Measurements from ENCODE around the gene SUSD4.

Gene SUSD4

DNA sequence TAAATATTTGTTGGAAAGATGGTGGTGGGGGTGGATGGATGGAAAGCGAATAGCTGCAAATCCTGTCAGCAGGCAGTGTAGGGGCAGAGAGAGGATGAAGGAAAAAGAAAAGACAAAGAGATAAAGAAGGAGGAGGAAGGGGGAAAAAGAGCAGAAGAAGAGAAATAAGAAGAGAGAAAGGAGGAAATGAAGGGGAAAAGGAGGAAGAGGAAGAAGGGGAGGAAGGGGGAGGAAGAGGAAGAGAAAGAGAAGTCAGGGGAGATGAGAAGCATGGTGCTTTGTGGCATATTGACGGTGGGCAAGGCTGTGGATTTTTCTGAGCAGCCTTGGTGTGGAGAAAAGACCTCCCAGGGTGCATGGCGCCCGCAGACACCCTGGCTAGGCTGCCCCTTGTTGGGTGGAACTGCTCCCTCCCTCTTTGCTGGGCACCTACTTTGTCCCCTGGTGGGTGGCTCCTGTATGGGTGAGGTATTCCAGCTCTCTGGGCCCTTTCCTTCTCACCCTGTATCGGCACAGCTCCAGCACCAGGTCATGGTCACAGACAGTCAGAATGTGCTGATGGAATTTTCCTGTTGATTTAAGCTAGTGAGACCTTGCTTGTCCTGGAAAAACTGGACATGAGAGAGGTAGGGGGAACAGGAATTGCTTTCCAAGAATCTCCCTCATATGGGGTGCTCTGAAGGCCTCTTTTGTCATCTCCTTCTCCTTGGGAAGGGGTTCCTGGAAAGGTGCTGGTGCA lies 175.2 kb downstream of the SUSD4 start:
- no peak overlapping the region for H3K4me3 Mint-ChIP-seq
- H3K27ac Mint-ChIP-seq = no peak overlapping the region

GRCh38 chr1:223186800-223187199 lies 177.2 kb downstream of the SUSD4 start:
- H3K36me3 Mint-ChIP-seq (ENCODE audit: low read depth) = no peaks in the 10 kb centered on the region
- peaks cover 20% of the 10 kb centered on the region for H3K27me3 Mint-ChIP-seq (ENCODE audit: low read depth)
- H3K27ac Mint-ChIP-seq = no peak overlapping the region
- no peaks in the 10 kb centered on the region for H3K9me3 Mint-ChIP-seq
- H3K4me3 Mint-ChIP-seq = no peak overlapping the region
- H3K4me1 Mint-ChIP-seq (ENCODE audit: low read depth) = peaks cover 9% of the 10 kb centered on the region

More for the DNA sequence above, 175.2 kb downstream of the SUSD4 start:
- no peaks in the 10 kb centered on the region for H3K36me3 Mint-ChIP-seq (ENCODE audit: low read depth)
- peaks cover 12% of the 10 kb centered on the region for H3K27me3 Mint-ChIP-seq (ENCODE audit: low read depth)
- peaks cover 9% of the 10 kb centered on the region for H3K4me1 Mint-ChIP-seq (ENCODE audit: low read depth)
- no peaks in the 10 kb centered on the region for H3K9me3 Mint-ChIP-seq

GRCh38 chr1:223183268-223183862 lies 180.6 kb downstream of the SUSD4 start:
- Mint-ChIP-seq H3K4me1 (ENCODE audit: low read depth) (no peaks in the 10 kb centered on the region), H3K4me3 (no peak overlapping the region), H3K36me3 (ENCODE audit: low read depth) (no peaks in the 10 kb centered on the region), H3K27me3 (ENCODE audit: low read depth) (peaks cover 25% of the 10 kb centered on the region), H3K9me3 (no peaks in the 10 kb centered on the region), H3K27ac (no peak overlapping the region)

DNA sequence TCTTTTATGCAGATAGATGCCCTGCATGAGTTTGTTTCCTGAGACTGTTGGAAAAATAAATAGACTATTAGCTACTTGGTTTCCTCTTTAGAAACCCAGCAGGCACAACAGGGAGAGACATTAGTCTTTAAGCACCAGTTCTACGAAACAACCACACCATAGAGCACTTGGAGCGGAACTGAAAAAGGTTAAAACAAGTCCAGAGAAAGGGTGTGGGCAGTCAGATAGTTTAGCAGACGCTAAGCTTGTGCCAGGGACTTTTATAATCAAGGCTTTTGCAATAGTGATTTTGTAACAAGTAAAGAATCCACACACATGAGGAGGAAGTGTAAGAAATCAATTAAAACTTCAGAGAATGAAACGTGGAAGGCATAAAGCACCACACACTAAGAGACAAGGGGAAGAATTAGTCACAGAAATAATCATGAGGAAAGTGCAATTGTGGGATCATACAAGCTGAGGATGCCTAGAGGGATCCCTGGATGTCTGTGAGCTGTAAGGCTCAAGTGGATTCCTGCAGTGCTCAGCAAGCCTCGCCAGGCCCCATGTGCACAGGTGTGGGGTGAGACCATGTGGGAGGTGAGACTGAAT lies 183.2 kb downstream of the SUSD4 start:
- H3K36me3 Mint-ChIP-seq (ENCODE audit: low read depth) = no peaks in the 10 kb centered on the region

DNA sequence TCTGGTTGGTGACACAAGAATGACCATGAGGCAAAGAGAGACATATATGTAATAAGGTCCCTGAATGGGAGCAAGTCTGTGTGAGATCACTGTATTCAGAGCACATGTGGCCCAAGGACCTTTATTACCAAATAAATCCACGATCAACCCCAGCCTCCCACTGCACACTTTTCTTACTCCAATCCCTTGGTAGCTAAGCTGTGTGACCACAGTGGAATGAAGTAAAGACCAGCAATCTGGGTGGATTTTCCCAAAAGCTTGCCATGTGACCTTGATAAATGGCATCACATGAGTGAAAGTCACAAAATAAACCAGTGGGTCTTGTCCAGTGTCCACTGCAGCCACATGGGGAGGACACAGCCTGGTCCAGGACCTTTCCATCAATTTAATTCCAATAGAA lies 184.2 kb downstream of the SUSD4 start:
- Mint-ChIP-seq H3K4me3 (no peak overlapping the region), H3K27me3 (ENCODE audit: low read depth) (peaks cover 20% of the 10 kb centered on the region), H3K4me1 (ENCODE audit: low read depth) (no peaks in the 10 kb centered on the region), H3K27ac (no peak overlapping the region), H3K36me3 (ENCODE audit: low read depth) (no peaks in the 10 kb centered on the region), H3K9me3 (no peaks in the 10 kb centered on the region)

More for the DNA sequence above, 183.2 kb downstream of the SUSD4 start:
- no peak overlapping the region for H3K4me3 Mint-ChIP-seq
- no peaks in the 10 kb centered on the region for H3K9me3 Mint-ChIP-seq
- no peak overlapping the region for H3K27ac Mint-ChIP-seq
- peaks cover 20% of the 10 kb centered on the region for H3K27me3 Mint-ChIP-seq (ENCODE audit: low read depth)
- no peaks in the 10 kb centered on the region for H3K4me1 Mint-ChIP-seq (ENCODE audit: low read depth)

DNA sequence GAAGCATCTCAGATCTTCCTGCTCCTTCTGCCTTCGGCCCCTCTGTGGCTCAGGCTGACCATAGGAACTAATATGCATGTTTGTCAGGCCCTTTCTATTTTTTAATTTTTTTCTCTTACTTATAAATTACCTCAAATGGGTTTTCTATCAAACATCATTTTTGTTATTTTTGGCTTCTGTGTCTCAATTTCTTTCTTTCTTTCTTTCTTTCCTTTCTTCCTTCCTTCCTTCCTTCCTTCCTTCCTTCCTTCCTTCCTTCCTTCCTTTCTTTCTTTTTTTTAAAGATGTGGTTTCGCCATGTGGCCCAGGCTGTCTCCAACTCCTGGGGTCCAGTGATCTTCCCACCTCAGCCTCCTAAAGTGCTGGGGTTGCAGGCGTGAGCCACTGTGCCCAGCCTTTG lies 184.7 kb downstream of the SUSD4 start:
- Mint-ChIP-seq H3K27me3 (ENCODE audit: low read depth) (peaks cover 20% of the 10 kb centered on the region), H3K27ac (no peak overlapping the region), H3K36me3 (ENCODE audit: low read depth) (no peaks in the 10 kb centered on the region), H3K9me3 (no peaks in the 10 kb centered on the region), H3K4me1 (ENCODE audit: low read depth) (no peaks in the 10 kb centered on the region), H3K4me3 (no peak overlapping the region)

DNA sequence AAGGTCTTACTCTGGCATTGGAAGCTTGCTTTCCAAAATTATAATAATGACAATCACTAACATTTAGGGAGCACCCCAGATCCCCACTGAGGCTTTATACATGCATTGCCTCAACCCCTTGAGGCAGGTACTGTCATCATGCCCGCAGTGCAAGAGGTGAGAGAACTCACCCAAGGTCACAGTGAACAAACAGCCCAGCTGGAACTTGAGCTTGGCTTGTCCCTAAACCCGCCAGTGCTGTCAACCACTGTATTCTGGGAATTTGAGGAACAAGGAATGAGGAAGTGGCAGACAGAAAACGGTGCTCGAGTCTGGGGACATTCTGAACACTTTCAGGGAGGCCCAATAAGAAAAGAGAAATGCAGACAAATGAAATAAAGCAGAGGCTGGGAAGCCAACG lies 186.3 kb downstream of the SUSD4 start:
- H3K27ac Mint-ChIP-seq = no peak overlapping the region
- no peak overlapping the region for H3K4me3 Mint-ChIP-seq
- no peaks in the 10 kb centered on the region for H3K36me3 Mint-ChIP-seq (ENCODE audit: low read depth)
- H3K27me3 Mint-ChIP-seq (ENCODE audit: low read depth) = peaks cover 19% of the 10 kb centered on the region
- H3K4me1 Mint-ChIP-seq (ENCODE audit: low read depth) = no peaks in the 10 kb centered on the region
- no peaks in the 10 kb centered on the region for H3K9me3 Mint-ChIP-seq

GRCh38 chr1:223176437-223176836 lies 187.5 kb downstream of the SUSD4 start:
- H3K27me3 Mint-ChIP-seq (ENCODE audit: low read depth) = peaks cover 11% of the 10 kb centered on the region
- H3K4me3 Mint-ChIP-seq = no peak overlapping the region
- no peak overlapping the region for H3K27ac Mint-ChIP-seq
- H3K36me3 Mint-ChIP-seq (ENCODE audit: low read depth) = no peaks in the 10 kb centered on the region
- H3K9me3 Mint-ChIP-seq = no peaks in the 10 kb centered on the region
- no peaks in the 10 kb centered on the region for H3K4me1 Mint-ChIP-seq (ENCODE audit: low read depth)

DNA sequence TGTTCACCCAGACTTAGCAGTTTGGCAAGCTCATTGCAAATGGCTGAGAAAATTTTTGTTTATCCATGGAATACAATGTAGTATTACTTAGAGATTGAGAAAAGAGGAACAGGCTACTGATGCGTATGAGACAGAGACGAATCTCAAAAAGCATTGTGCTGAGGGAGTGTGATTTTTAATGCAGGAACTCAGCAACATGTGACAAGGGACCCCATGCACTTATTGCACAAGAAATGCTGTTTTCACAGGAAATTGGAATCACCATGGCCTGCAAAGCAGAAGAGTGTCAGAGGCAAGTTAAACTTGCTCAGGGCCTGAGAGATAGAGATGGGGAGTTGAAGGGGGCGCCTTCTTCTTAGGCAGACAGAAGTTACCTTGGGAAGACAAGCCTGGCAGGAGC lies 188.3 kb downstream of the SUSD4 start:
- H3K4me3 Mint-ChIP-seq = no peak overlapping the region

DNA sequence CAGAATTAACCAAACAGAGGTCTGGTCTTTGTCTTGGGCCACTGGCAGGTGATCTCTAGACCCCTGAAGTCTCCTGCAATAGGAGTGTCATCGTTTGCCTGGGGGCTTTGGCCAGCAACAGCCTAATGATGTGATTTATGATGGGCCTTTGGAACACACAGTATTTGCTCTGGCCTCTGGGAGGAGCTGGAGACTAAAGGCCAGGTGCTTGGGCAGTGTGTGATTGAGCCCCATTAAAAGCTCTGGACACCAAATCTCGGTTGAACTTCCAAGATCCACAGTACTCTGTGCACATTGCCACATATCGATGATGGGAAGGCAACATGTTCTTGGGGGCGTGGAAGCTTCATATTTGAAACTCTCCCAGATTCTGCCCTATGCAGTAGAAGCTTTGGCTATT lies 188.9 kb downstream of the SUSD4 start:
- no peak overlapping the region for H3K27ac Mint-ChIP-seq

More for the DNA sequence above, 188.3 kb downstream of the SUSD4 start:
- H3K27me3 Mint-ChIP-seq (ENCODE audit: low read depth) = peaks cover 3% of the 10 kb centered on the region
- no peaks in the 10 kb centered on the region for H3K4me1 Mint-ChIP-seq (ENCODE audit: low read depth)
- H3K27ac Mint-ChIP-seq = no peak overlapping the region
- no peaks in the 10 kb centered on the region for H3K36me3 Mint-ChIP-seq (ENCODE audit: low read depth)
- H3K9me3 Mint-ChIP-seq = no peaks in the 10 kb centered on the region

More for the DNA sequence above, 188.9 kb downstream of the SUSD4 start:
- H3K9me3 Mint-ChIP-seq = no peaks in the 10 kb centered on the region
- H3K4me1 Mint-ChIP-seq (ENCODE audit: low read depth) = no peaks in the 10 kb centered on the region
- H3K4me3 Mint-ChIP-seq = no peak overlapping the region
- H3K27me3 Mint-ChIP-seq (ENCODE audit: low read depth) = peaks cover 3% of the 10 kb centered on the region
- H3K36me3 Mint-ChIP-seq (ENCODE audit: low read depth) = no peaks in the 10 kb centered on the region

Data from T-helper 1 cell treated with Interleukin-12 subunit alpha and Interleukin-12 subunit beta and Interleukin-4 antibody, amounts not matched to agents 30 μg/mL and 1 μg/mL, for 36 hours (primary cell).